Right kidney (tissue), 9 donors: Measurements from ENCODE around the gene DDRGK1.
A peak's percentile ranks its signal among the peaks of the same experiment; 100 is the strongest.

Source experiments
- DNase-seq: peaks from one replicate; pipeline ENCODE4 v3.0.0-alpha.2; 2016
- long read RNA-seq, 8 donors: transcript quantifications; one replicate each; lab custom pipeline, GENCODE V29; 2026

The DDRGK1 gene
- long read RNA-seq, donor 1, transcript DDRGK1-201 (9 exons, 1,306 nt): major isoform, 17 of 167 reads
- long read RNA-seq, donor 1, transcript DDRGK1-204 (2 exons, 865 nt): minor isoform, 5 of 167 reads
- long read RNA-seq, donor 1, partial matches to known transcripts: 142 of 167 reads
- long read RNA-seq, donor 1, other reads (novel, unspliced or antisense): 0 of 167 reads
- long read RNA-seq, donor 2, transcript DDRGK1-201 (9 exons, 1,306 nt): major isoform, 6 of 6 reads
- long read RNA-seq, donor 2, partial matches to known transcripts: 0 of 6 reads
- long read RNA-seq, donor 2, other reads (novel, unspliced or antisense): 0 of 6 reads
- long read RNA-seq, donor 3, transcript DDRGK1-201 (9 exons, 1,306 nt): major isoform, 7 of 61 reads
- long read RNA-seq, donor 3, partial matches to known transcripts: 38 of 61 reads
- long read RNA-seq, donor 3, other reads (novel, unspliced or antisense): 13 of 61 reads
- long read RNA-seq, donor 4, transcript DDRGK1-201 (9 exons, 1,306 nt): major isoform, 16 of 18 reads
- long read RNA-seq, donor 4, partial matches to known transcripts: 0 of 18 reads
- long read RNA-seq, donor 4, other reads (novel, unspliced or antisense): 0 of 18 reads
- long read RNA-seq, donor 5, transcript DDRGK1-201 (9 exons, 1,306 nt): major isoform, 20 of 22 reads
- long read RNA-seq, donor 5, partial matches to known transcripts: 0 of 22 reads
- long read RNA-seq, donor 5, other reads (novel, unspliced or antisense): 0 of 22 reads
- long read RNA-seq, donor 6, transcript DDRGK1-201 (9 exons, 1,306 nt): major isoform, 27 of 111 reads
- long read RNA-seq, donor 6, partial matches to known transcripts: 47 of 111 reads
- long read RNA-seq, donor 6, other reads (novel, unspliced or antisense): 35 of 111 reads
- long read RNA-seq, donor 7, transcript DDRGK1-201 (9 exons, 1,306 nt): major isoform, 29 of 38 reads
- long read RNA-seq, donor 7, partial matches to known transcripts: 5 of 38 reads
- long read RNA-seq, donor 7, other reads (novel, unspliced or antisense): 0 of 38 reads
- long read RNA-seq, donor 8, transcript DDRGK1-201 (9 exons, 1,306 nt): major isoform, 28 of 38 reads
- long read RNA-seq, donor 8, partial matches to known transcripts: 6 of 38 reads
- long read RNA-seq, donor 8, other reads (novel, unspliced or antisense): 0 of 38 reads

DNA sequence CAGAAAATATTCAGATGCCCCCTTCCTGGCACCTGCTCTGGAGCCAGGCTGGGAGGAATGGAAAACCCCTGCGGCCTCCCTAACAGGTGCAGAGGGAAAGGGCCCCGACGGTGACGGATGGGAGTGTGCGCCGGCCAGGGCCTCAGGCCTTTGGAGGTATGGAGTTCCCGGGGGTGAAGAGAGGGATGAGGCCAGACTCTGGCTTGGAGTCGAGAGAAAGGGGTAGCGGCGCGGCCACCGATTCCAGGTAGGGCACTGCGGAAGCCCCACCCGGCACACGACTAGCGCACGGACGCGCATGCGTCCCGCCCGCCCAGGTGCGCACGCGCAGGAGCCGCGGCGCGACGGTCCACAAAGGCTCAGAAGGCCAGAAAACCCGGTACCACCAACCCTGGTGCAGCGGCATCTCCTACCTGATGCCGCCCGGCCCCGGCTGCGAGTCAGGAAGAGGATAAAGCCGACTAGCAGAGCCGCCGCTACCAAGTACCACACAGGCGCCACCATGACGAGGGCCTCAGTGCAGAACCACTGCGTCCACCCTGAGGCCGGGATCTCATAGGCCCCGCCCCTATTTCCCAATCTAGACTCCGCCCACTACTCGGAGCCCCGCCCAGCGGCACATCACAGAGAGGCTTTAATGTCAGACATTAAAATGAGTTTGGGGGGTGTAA lies at the start of gene DDRGK1:
Gene DDRGK1, minus strand, starts transcription at position 559 of the 671 bp plus-strand sequence. Its CDS starts 55 bp downstream, at position 504.
- DNase-seq: peak; percentile 99

DNA sequence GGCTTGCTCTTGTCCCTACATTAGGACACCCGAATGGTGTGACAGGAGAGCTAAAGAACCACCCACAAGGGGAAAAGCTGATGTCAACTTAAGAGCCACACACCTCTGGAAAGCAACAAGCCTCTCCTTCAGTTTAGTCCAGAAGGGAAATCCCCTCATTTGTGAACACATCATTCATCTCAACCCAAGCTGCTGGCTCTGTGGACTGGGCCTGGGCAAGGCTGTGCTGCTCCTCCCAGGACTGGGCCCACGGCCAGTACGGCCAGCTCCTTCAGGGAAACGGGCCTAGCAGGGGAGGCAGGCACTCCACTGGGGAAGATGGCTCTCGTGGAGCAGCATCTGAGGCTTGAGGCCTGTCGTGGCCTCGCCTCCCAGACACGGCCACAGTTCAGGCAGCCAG lies 47.3 kb upstream of the DDRGK1 start:
- DNase-seq: no peak

DNA sequence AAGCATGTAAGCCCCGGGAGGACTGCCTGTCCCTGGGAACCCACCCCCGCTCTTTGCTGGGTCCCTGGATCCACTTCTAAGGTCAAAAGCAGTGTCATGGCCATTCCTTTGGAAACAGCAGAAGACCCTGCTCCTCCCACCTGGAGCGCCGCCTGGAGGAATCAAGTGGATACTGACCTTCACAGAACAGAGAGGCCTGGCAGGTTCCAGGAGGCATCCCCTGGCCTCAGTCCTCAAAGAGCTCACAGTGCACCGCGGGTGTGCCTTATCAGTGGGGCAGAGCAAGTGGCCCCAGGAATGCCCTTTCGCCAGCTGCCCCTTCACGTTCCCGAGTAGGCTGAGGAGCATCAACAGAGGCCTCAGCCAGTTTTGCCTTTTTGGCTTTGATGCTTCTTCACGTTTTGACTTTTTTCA lies 45.6 kb upstream of the DDRGK1 start:
- no peak for DNase-seq

DNA sequence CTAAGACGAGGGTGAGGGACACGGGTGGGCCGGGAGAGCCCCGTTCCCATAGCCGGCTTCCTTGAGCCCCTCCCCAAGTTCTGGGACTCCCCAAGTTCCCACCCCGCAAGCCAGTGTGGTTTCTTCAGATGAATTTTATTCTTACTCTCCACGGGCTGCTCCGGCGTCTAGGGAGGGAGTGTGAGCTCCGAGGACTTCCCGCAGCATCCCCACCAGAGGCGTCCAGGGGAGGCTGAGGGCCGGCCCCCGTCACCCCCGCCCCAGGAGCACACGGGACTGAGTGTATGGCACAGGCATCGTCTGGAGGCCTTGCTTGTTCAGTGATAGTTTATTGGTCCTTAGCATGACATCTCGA lies 44.5 kb upstream of the DDRGK1 start:
- no peak for DNase-seq

DNA sequence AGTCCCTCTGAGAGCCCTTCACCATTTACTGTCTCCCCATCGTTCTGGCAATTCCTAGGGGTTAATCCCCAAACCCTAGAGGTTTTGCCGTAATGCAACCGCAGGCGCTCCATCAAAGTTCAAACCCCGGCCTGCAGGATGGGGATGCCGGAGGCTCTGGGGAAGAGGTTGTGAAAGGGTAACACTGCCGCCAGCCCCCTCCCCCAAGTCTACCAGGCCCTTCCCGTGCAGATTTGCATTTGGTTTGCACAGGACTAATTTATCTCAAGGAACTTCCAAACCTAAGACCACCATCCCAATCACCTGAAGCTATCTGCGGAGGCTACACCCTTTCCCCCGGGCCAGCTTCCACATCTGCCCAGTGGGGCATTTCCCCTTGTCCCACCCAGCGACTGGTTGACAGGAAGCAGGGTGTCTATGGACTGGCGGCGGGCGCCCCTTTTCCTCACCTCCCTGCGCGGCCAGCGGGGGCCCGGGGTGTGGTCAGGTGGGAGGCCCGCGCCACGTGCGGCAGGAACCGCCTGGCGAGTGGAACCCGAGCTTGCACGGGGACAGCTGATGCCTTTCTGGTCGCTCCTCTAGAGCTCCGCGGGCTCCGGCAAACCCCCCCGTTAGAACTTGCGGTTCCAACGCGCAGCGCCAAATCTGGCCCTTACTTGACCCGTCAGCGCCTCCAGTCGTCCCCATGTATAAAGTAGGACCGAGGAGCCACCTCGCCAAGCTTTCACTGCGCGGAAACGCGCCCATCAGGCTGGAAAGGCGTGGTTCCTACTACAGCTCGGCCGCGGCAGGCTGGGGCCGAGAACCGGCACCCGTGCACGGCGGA lies 43.9 kb upstream of the DDRGK1 start:
- DNase-seq: peak; percentile 56

DNA sequence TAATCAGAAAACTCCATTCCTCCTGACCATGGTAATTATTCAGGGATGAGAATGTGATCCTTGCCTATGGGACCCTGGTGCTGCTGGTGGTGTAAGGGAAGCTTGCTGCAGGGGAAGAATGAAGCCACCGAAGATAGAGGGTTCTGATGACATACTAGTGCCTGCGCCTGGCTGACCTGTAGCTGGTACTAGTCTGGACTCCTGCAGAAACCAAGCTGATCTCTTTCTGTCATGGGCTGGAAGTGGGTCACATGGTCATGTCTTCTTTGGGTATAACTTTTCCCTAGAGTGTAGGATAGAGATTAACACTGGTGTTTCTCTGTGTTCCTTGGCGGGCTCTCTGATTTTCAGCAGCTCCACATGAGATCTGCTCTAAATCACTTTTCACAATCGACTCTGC lies 43.2 kb upstream of the DDRGK1 start:
- DNase-seq: no peak

- DNase-seq: no peak
Measured at GRCh38 chr20:3246682-3247081, 42.2 kb upstream of the DDRGK1 start.

- DNase-seq: no peak
Measured at GRCh38 chr20:3245711-3246110, 41.2 kb upstream of the DDRGK1 start.

DNA sequence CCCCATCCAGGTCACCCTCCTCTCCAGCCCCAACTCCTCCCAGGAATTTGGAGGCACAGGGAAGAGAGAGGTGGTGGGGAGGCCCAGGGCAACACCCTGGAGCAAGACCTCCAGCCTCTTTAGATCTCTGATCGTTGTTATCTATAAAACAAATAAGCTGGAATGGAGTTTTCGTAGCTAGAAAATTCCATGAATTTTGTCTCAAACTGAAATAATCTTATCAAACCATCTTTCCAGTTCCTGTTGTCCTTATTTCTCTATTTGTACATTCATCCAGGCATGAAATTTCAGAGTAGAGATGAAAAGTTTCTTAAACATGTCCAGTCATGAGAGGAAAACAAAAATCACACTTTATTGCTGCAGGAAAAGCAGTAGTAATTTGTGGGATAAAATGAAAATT lies 40.7 kb upstream of the DDRGK1 start:
- DNase-seq: no peak

DNA sequence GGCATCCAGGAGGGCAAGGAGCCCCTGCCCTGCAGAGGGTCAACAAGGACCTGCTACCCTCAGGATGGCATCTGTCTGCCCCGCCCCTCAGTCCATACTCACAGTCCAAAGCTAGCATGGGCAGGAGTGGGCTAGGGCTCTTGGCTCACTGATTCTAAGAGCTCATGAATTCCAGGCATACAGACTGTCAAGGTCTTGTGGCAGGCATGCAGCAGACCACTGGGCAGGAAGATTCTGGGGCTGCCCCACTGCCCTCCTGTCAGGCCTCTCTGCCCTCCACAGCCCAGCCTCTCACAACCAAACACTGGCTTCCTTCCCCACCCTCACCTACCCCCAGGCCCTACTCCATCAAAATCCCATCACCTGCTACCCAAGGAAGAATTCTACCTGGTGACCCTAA lies 40.1 kb upstream of the DDRGK1 start:
- no peak for DNase-seq

GRCh38 chr20:3243718-3244358 lies 39.4 kb upstream of the DDRGK1 start:
- DNase-seq: no peak

DNA sequence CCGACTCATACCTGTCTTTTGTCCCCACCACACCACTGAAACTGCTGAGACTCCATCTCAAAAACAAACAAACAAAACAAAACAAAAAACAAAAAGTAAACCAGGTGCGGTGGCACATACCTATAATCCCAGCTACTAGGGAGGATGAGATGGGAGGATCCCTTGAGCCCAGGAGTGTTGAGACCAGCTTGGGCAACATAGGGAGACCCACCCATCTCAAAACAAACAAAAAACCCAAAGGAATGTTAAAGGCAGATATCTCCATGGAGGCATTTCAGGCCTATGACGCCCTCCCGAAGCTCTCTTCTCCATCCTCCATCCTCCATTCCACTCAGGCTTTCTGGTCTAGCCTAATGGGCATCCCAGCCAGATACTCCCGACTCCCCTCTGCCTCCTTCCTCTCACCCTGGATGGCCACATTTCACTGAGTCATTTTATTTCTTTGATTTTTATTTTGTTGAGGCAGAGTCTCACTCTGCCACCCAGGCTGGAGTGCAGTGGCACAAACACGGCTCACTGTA lies 37.8 kb upstream of the DDRGK1 start:
- no peak for DNase-seq

GRCh38 chr20:3240776-3241363 lies 36.4 kb upstream of the DDRGK1 start:
- no peak for DNase-seq

DNA sequence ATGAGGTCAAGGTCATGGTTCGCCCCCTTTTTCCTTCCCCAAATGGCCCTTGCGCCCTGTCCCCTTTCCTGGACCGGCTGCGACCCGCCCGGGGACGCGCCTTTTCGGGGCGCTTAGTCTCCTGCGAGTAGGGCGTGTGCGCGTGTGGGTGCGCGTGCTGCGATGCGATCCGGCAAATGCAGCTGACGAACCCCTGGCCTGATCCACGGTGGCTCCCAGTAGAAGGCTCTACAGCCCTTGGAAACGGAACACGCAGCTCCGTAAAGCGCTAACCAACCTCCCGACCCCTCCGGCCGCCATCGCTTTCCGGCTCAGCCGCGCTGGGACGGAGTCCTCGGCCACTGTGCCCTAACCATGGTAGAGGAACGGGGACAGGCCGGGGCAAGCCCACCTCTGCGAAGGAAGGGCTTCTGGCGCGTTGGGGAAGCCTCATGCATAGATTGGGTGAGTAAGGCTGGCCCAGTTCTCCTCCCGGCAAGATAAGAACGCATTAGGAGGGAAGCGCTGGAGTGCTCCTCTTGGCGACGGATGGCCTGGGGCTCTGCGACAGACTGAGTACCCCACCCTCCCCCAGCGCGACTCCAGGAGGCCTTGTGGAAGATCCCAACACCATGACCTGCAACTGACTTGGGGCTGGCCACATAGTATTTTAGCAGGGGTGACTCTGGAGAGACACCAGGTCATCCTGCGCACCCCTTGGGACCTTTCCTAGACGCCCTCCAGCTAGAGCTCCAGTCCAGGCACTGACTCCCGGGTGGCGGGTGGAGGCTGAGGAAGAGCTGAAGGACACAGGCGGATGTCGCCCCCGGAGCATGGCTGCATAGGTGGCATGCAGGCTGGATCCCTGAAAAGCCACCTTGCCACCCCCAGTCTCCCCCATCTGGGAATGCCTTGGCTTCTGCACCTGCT lies 35.6 kb upstream of the DDRGK1 start:
- DNase-seq: peak; percentile 57

DNA sequence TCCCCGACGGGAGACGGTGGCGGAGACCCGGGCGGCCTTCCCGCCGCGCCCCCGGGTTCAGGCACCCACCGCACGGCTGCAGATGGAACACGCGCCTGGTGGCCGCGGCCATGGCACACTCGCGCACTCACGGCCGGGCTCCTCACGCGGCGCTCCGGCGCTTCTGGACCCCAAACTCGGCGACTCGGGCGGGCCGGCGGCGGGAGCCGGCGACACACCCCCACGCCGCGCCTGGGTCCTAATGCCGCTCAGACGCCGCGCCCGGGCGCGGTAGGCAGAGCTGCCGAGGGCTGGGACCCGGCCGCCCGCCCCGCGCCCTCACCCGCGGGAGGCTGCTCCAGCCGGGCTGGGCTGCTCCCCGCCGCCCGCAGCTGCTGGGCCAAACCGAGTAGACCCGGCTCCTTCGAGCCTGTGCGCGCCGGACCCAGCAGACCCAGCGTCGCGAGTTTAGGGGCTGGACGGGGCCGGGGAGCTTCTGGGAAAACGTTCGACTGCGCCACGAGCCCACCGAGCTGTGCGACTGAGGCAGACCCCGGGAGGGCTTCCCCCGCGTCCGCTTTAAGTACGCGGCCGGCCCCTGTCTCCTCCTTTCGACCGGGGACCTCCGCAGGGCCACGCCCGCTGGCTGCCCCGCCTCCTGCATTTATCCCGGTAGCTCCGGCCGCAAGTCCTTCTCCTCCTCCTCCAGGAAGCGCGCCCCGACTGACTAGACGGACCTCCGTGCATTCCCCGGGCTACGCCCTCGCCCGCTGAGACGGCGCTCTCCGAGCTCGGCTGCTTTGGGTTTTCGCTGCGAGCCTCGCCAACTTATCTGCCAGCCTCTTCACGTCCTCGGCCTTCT lies 34.8 kb upstream of the DDRGK1 start, which contains the start of gene SLC4A11:
Gene SLC4A11, minus strand, starts transcription at position 165 of the 841 bp plus-strand sequence. Its CDS starts 53 bp downstream, at position 112.
- DNase-seq: peak; percentile 61

DNA sequence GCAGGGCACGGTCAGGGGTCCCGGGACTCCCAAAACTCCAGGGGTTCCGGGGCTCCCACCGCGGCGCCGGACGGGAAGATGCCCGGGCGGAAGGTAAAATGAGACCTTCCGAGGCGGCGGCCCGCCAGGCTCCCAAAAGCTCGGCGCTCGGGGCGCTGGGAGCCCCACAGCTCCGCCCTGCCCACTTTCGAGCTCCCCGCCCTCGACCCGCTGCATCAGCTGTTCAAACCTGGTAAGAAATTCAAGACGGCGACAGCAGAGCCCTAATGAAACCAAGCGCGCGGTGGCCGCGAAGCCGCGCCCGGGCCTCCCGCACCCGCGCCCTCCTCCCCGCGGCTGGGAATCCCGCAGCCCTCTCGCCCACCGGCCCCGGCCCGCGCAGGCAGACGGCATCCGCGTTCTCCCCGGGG lies 34.1 kb upstream of the DDRGK1 start:
- peak; percentile 62 for DNase-seq

DNA sequence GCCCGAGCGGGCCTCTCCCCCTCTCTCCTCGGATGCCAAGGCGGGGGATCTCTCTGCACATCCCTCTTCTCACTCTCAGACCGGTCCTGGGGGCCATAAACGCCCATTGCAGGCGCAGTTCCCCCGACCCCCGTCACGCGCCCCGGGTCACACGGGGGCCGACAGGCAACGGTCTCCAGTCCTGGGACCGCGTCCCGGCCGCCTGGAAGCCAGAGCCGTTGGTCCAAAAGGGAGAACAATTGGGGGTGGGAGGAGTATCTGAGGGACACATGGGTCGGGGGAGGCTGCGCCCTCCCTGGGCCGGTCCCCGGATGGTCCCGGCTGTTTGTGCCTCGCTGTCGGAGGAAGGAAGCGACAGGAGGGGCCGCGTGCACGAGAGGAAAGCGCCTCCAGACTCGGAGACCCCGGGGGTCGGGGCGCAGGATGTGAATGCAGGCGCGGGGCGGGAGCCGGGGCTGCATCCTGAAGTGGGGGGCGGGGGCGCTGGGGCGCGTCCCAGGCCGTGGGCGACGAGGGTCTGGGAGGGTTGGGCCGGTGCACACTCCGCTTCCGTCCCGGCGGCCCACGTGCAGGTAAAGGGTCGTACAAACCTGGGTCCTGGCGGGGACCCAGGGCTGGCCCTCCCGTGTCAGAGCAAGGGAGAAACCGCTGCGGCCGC lies 33.6 kb upstream of the DDRGK1 start:
- no peak for DNase-seq
